Ishikawa (cell line): ENCODE results near the gene SLC25A19.
A peak's percentile ranks its signal among the peaks of the same experiment; 100 is the strongest.

Source experiments
- CEBPB ChIP-seq: IDR thresholded peaks from 2 replicates; pipeline ENCODE4 v1.6.1; 2012
- CREB1 ChIP-seq: IDR thresholded peaks from 2 replicates; pipeline ENCODE4 v1.6.1; 2012; ENCODE audit warnings: low read depth
- EGR1 ChIP-seq: IDR thresholded peaks from 2 replicates; pipeline ENCODE4 v1.6.1; 2012
- EP300 ChIP-seq: IDR thresholded peaks from 2 replicates; pipeline ENCODE4 v1.6.1; 2012; ENCODE audit warnings: borderline replicate concordance
- FOXM1 ChIP-seq: IDR thresholded peaks from 2 replicates; pipeline ENCODE4 v1.6.1; 2012; ENCODE audit warnings: low read depth, borderline replicate concordance
- NFIC ChIP-seq: IDR thresholded peaks from 2 replicates; pipeline ENCODE4 v1.6.1; 2012
- RAD21 ChIP-seq: IDR thresholded peaks from 2 replicates; pipeline ENCODE4 v1.6.1; 2012; ENCODE audit warnings: low read depth
- TAF1 ChIP-seq: IDR thresholded peaks from 2 replicates; pipeline ENCODE4 v1.6.1; 2012; ENCODE audit warnings: low read depth, mild to moderate bottlenecking
- TCF12 ChIP-seq: IDR thresholded peaks from 2 replicates; pipeline ENCODE4 v1.6.1; 2012; ENCODE audit warnings: low read depth
- TEAD4 ChIP-seq: IDR thresholded peaks from 2 replicates; pipeline ENCODE4 v1.6.1; 2012
- YY1 ChIP-seq: IDR thresholded peaks from 2 replicates; pipeline ENCODE4 v1.6.1; 2012; ENCODE audit warnings: low read depth
- ZBTB7A ChIP-seq: IDR thresholded peaks from 2 replicates; pipeline ENCODE4 v1.6.1; 2012; ENCODE audit warnings: low read depth
- TF ChIP-seq, protein P1 (sequence below): IDR thresholded peaks from 2 replicates; pipeline ENCODE4 v1.6.1; 2012
- TF ChIP-seq, protein P2 (sequence below): IDR thresholded peaks from 2 replicates; pipeline ENCODE4 v1.6.1; 2012; ENCODE audit warnings: low read depth, mild to moderate bottlenecking
- TF ChIP-seq, protein P3 (sequence below): IDR thresholded peaks from 2 replicates; pipeline ENCODE4 v1.6.1; 2012

The SLC25A19 gene

DNA sequence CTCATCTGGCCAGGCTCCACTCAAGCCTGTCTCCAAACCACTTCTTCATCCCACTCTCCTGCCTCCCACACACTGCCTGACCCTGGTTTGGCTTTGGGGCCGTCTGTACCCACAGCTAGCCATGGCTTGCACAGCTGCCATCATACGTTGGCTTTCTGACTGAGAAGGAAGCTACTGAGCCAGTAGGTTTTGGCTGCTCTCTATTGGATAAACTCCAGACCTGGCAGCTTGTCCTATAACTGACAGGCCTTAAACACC, 22.2 kb downstream of the SLC25A19 start:
- TF ChIP-seq, protein P1, sequence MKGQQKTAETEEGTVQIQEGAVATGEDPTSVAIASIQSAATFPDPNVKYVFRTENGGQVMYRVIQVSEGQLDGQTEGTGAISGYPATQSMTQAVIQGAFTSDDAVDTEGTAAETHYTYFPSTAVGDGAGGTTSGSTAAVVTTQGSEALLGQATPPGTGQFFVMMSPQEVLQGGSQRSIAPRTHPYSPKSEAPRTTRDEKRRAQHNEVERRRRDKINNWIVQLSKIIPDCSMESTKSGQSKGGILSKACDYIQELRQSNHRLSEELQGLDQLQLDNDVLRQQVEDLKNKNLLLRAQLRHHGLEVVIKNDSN, result no peak
- TF ChIP-seq RAD21, result no peak
- TF ChIP-seq, protein P2, sequence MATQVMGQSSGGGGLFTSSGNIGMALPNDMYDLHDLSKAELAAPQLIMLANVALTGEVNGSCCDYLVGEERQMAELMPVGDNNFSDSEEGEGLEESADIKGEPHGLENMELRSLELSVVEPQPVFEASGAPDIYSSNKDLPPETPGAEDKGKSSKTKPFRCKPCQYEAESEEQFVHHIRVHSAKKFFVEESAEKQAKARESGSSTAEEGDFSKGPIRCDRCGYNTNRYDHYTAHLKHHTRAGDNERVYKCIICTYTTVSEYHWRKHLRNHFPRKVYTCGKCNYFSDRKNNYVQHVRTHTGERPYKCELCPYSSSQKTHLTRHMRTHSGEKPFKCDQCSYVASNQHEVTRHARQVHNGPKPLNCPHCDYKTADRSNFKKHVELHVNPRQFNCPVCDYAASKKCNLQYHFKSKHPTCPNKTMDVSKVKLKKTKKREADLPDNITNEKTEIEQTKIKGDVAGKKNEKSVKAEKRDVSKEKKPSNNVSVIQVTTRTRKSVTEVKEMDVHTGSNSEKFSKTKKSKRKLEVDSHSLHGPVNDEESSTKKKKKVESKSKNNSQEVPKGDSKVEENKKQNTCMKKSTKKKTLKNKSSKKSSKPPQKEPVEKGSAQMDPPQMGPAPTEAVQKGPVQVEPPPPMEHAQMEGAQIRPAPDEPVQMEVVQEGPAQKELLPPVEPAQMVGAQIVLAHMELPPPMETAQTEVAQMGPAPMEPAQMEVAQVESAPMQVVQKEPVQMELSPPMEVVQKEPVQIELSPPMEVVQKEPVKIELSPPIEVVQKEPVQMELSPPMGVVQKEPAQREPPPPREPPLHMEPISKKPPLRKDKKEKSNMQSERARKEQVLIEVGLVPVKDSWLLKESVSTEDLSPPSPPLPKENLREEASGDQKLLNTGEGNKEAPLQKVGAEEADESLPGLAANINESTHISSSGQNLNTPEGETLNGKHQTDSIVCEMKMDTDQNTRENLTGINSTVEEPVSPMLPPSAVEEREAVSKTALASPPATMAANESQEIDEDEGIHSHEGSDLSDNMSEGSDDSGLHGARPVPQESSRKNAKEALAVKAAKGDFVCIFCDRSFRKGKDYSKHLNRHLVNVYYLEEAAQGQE, result no peak
- TF ChIP-seq NFIC, result no peak
- TF ChIP-seq FOXM1, result no peak
- no peak for TF ChIP-seq ZBTB7A
- no peak for TF ChIP-seq EGR1

DNA sequence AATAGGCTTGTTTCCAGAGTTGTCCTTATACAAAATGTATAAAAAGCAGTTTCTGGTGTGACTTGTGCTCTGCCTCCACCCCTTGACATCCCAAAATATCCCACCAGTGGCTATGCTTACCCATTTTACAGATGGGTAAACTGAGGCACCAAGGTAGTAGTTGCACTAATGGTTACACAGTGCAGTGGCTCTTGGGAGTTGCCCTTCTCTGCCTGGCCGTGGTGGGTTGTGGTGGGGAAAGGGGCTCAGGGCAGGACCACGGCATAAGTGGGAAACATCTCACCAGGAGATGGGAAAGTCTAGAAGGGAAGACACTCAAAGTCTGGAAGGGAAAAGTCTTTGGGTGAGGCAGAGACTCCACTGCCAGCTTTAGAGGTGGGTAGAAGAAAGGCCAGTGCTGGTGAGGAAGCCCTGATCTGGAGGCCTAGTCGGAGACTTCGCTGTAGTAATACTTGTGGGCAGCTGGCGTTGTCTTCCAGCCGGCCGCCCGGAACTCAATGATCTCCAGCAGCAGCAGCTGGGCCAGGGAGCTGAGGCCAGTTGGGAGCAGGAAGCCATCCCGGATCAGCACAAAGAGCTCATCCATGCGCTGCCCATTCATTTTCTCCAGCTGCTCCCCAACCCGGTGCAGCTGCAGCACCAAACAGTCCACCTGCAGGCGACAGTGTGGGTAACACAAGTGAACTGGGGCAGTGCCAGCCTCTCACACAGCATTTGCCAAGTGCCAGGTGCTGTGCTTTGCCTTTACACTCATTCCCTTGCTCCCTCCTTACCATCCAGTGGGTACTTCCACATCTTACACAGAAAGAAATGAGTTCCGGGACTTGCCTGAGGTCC, 22.7 kb downstream of the SLC25A19 start:
- TF ChIP-seq ZBTB7A, result no peak
- TF ChIP-seq YY1, result no peak
- TF ChIP-seq, protein P3, sequence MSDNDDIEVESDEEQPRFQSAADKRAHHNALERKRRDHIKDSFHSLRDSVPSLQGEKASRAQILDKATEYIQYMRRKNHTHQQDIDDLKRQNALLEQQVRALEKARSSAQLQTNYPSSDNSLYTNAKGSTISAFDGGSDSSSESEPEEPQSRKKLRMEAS, result 0 out of 2 replicates have a peak, but pooled peaks have one; percentile 23

DNA sequence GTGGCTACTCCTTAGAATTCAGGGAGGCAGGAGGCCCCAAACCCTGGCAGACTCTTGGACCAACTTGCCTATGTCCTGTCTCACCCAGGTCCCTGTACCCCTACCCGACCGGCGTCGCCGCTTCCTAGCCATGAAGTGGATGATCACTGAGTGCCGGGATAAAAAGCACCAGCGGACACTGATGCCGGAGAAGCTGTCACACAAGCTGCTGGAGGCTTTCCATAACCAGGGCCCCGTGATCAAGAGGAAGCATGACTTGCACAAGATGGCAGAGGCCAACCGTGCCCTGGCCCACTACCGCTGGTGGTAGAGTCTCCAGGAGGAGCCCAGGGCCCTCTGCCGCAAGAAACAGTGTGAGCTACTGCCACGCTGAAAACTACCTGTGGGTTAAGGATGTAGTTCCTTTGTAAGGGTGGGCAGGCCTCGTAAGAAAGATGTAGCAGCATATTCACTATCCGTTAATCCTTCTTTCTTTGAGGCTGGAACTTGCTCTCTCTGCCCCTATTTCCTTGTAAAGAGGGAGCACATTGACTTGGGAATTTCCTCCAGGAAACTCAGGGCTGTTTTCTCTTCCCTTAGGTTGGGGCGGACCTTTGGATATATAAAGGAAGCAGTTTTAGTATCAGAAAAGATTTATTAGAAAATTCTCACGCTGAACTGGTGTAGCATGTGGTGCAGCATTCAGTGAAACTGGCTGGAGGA, 23.5 kb downstream of the SLC25A19 start:
- no peak for TF ChIP-seq TCF12
- no peak for TF ChIP-seq RAD21
- no peak for TF ChIP-seq CEBPB
- no peak for TF ChIP-seq EGR1
- TF ChIP-seq, protein P1, result no peak
- TF ChIP-seq YY1, result no peak
- TF ChIP-seq TAF1, result no peak
- TF ChIP-seq, protein P3, result no peak
- no peak for TF ChIP-seq FOXM1
- no peak for TF ChIP-seq TEAD4
- no peak for TF ChIP-seq ZBTB7A
- no peak for TF ChIP-seq CREB1
- no peak for TF ChIP-seq NFIC
- no peak for TF ChIP-seq EP300
- TF ChIP-seq, protein P2, result no peak

DNA sequence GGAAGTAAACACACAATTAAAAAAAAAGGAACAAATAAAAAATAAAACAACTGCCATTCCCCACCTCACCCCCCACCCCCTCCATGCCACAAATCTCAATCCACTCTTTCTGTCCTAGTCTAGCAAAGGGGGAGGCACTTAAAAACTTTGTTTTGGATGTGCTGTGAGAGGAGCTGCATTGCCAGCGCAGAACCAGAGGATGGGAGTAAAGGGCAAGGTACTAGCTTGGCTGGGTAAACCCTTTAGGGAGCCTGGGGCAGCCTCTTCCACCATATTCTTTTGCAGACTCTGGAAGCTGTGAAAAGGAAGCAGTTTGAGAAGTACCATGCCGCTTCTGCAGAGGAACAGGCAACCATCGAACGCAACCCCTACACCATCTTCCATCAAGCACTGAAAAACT, 26.2 kb downstream of the SLC25A19 start:
- no peak for TF ChIP-seq CEBPB
- TF ChIP-seq TAF1, result no peak
- TF ChIP-seq, protein P3, result no peak
- no peak for TF ChIP-seq EP300
- TF ChIP-seq, protein P2, result no peak
- TF ChIP-seq FOXM1, result no peak
- TF ChIP-seq YY1, result no peak
- TF ChIP-seq RAD21, result no peak
- TF ChIP-seq CREB1, result no peak
- TF ChIP-seq TEAD4, result no peak
- TF ChIP-seq, protein P1, result no peak
- no peak for TF ChIP-seq EGR1
